ENCODE measurements around the gene GLRA3. TPM values are rescaled to one million over a fixed set of nuclear protein-coding genes. Genes with fewer than 3 reads are reported as not detected.

Gene GLRA3
- total RNA-seq, 1 donor from 2014 or later: 0.22 TPM

- no peak overlapping the region for H3K4me3 Mint-ChIP-seq
- ChIA-PET CTCF (no interaction called here), POLR2A (no interaction called here)
- H3K4me1 Mint-ChIP-seq: no peaks in the 10 kb centered on the region
- peaks cover 3% of the 10 kb centered on the region for H3K9me3 Mint-ChIP-seq
- DNase-seq: no peak
- ATAC-seq (ENCODE audit: low read depth): no peak
- intact Hi-C loops (cut with micrococcal nuclease): no loop called here
- H3K36me3 Mint-ChIP-seq (ENCODE audit: low read depth): no peaks in the 10 kb centered on the region
- no peak for TF ChIP-seq CTCF (IDR thresholded peaks at IDR 0.05)
- H3K27me3 Mint-ChIP-seq: no peaks in the 10 kb centered on the region
- no peak overlapping the region for H3K27ac Mint-ChIP-seq
Measured at GRCh38 chr4:174752026-174752425, 77.0 kb downstream of the GLRA3 start.

GRCh38 chr4:174749091-174749490, 80.0 kb downstream of the GLRA3 start:
- Mint-ChIP-seq H3K27ac (no peak overlapping the region), H3K9me3 (peaks cover 3% of the 10 kb centered on the region), H3K27me3 (no peaks in the 10 kb centered on the region), H3K4me3 (no peak overlapping the region), H3K36me3 (ENCODE audit: low read depth) (no peaks in the 10 kb centered on the region), H3K4me1 (no peaks in the 10 kb centered on the region)
- ChIA-PET CTCF (no interaction called here), POLR2A (no interaction called here)
- no peak for ATAC-seq (ENCODE audit: low read depth)
- intact Hi-C loops (cut with micrococcal nuclease): no loop called here
- DNase-seq: no peak
- TF ChIP-seq CTCF (IDR thresholded peaks at IDR 0.05): no peak

- POLR2A ChIA-PET: no interaction called here
- H3K27me3 Mint-ChIP-seq: no peaks in the 10 kb centered on the region
- no peak for DNase-seq
- CTCF ChIA-PET: no interaction called here
- H3K4me1 Mint-ChIP-seq: no peaks in the 10 kb centered on the region
- no peaks in the 10 kb centered on the region for H3K36me3 Mint-ChIP-seq (ENCODE audit: low read depth)
- intact Hi-C loops (cut with micrococcal nuclease): no loop called here
- peaks cover 3% of the 10 kb centered on the region for H3K9me3 Mint-ChIP-seq
- ATAC-seq (ENCODE audit: low read depth): no peak
- no peak overlapping the region for H3K27ac Mint-ChIP-seq
- no peak for TF ChIP-seq CTCF (IDR thresholded peaks at IDR 0.05)
- no peak overlapping the region for H3K4me3 Mint-ChIP-seq
Measured at GRCh38 chr4:174746710-174747109, 82.3 kb downstream of the GLRA3 start.

GRCh38 chr4:174742561-174742960, 86.5 kb downstream of the GLRA3 start:
- TF ChIP-seq CTCF (IDR thresholded peaks at IDR 0.05): no peak
- Mint-ChIP-seq H3K4me1 (no peaks in the 10 kb centered on the region), H3K4me3 (no peak overlapping the region), H3K27ac (no peak overlapping the region), H3K27me3 (no peaks in the 10 kb centered on the region), H3K9me3 (peaks cover 3% of the 10 kb centered on the region), H3K36me3 (ENCODE audit: low read depth) (no peaks in the 10 kb centered on the region)
- POLR2A ChIA-PET: no interaction called here
- CTCF ChIA-PET: no interaction called here
- no peak for ATAC-seq (ENCODE audit: low read depth)
- intact Hi-C loops (cut with micrococcal nuclease): no loop called here
- no peak for DNase-seq

- ChIA-PET CTCF (no interaction called here), POLR2A (no interaction called here)
- H3K4me3 Mint-ChIP-seq: no peak overlapping the region
- intact Hi-C loops (cut with micrococcal nuclease): no loop called here
- no peaks in the 10 kb centered on the region for H3K4me1 Mint-ChIP-seq
- DNase-seq: no peak
- no peak for TF ChIP-seq CTCF (IDR thresholded peaks at IDR 0.05)
- H3K27ac Mint-ChIP-seq: no peak overlapping the region
- ATAC-seq (ENCODE audit: low read depth): no peak
- H3K27me3 Mint-ChIP-seq: no peaks in the 10 kb centered on the region
- H3K9me3 Mint-ChIP-seq: no peaks in the 10 kb centered on the region
- no peaks in the 10 kb centered on the region for H3K36me3 Mint-ChIP-seq (ENCODE audit: low read depth)
Measured at GRCh38 chr4:174739576-174739975, 89.5 kb downstream of the GLRA3 start.
